Measurements from ENCODE around the gene RHBDD3. TPM values are rescaled to one million over a fixed set of nuclear protein-coding genes. Genes with fewer than 3 reads are reported as not detected.

RHBDD3 gene
- total RNA-seq, 1 donor from 2014 or later, result 39.6 TPM

GRCh38 chr22:29306835-29307595 is 39.2 kb upstream of the RHBDD3 start:
- intact Hi-C loops (cut with micrococcal nuclease), result loop anchor here (5.0 kb wide), 1 partner anchor 40 kb away; the partner anchor contains the start of genes EWSR1 and RHBDD3

GRCh38 chr22:29306175-29306834 is 38.5 kb upstream of the RHBDD3 start, which contains the start of gene GAS2L1:
Gene GAS2L1, plus strand, starts transcription at chr22:29306650. Its CDS starts 1,456 bp downstream, at chr22:29308106.
- intact Hi-C loops (cut with micrococcal nuclease), result loop anchor here (5.0 kb wide), 1 partner anchor 39 kb away; the partner anchor contains the start of genes EWSR1 and RHBDD3

- intact Hi-C loops (cut with micrococcal nuclease), result loop anchor here (5.0 kb wide), 1 partner anchor 39 kb away; the partner anchor contains the start of genes EWSR1 and RHBDD3
Observed at GRCh38 chr22:29305836-29306174, 38.0 kb upstream of the RHBDD3 start.

- intact Hi-C loops (cut with micrococcal nuclease), result no loop called here
Observed at GRCh38 chr22:29302681-29303465, 35.1 kb upstream of the RHBDD3 start.

- intact Hi-C loops (cut with micrococcal nuclease), result no loop called here
Observed at GRCh38 chr22:29302402-29302680, 34.6 kb upstream of the RHBDD3 start.

- intact Hi-C loops (cut with micrococcal nuclease), result no loop called here
Observed at GRCh38 chr22:29301716-29302401, 34.1 kb upstream of the RHBDD3 start.

GRCh38 chr22:29300807-29301601 is 33.2 kb upstream of the RHBDD3 start:
- intact Hi-C loops (cut with micrococcal nuclease), result no loop called here

- intact Hi-C loops (cut with micrococcal nuclease), result no loop called here
Observed at GRCh38 chr22:29300467-29300806, 32.7 kb upstream of the RHBDD3 start.

GRCh38 chr22:29299136-29299900 is 31.5 kb upstream of the RHBDD3 start:
- intact Hi-C loops (cut with micrococcal nuclease), result no loop called here

- intact Hi-C loops (cut with micrococcal nuclease), result no loop called here
Observed at GRCh38 chr22:29298641-29299040, 30.9 kb upstream of the RHBDD3 start.

GRCh38 chr22:29292379-29292778 is 24.6 kb upstream of the RHBDD3 start:
- intact Hi-C loops (cut with micrococcal nuclease), result no loop called here

- intact Hi-C loops (cut with micrococcal nuclease), result no loop called here
Observed at GRCh38 chr22:29291215-29291614, 23.4 kb upstream of the RHBDD3 start.

GRCh38 chr22:29290061-29290460 is 22.3 kb upstream of the RHBDD3 start:
- intact Hi-C loops (cut with micrococcal nuclease), result no loop called here

GRCh38 chr22:29288837-29289236 is 21.1 kb upstream of the RHBDD3 start:
- intact Hi-C loops (cut with micrococcal nuclease), result no loop called here

GRCh38 chr22:29284196-29284595 is 16.4 kb upstream of the RHBDD3 start:
- intact Hi-C loops (cut with micrococcal nuclease), result no loop called here

GRCh38 chr22:29277927-29278326 is 10.1 kb upstream of the RHBDD3 start:
- intact Hi-C loops (cut with micrococcal nuclease), result no loop called here

- intact Hi-C loops (cut with micrococcal nuclease), result no loop called here
Observed at GRCh38 chr22:29275819-29276565, 8.2 kb upstream of the RHBDD3 start.

- intact Hi-C loops (cut with micrococcal nuclease), result no loop called here
Observed at GRCh38 chr22:29275167-29275566, 7.4 kb upstream of the RHBDD3 start.

- intact Hi-C loops (cut with micrococcal nuclease), result no loop called here
Observed at GRCh38 chr22:29272624-29273023, 4.8 kb upstream of the RHBDD3 start.
